Calu3 (cell line): ENCODE data around the gene CIB2. TPM values are rescaled to one million over a fixed set of nuclear protein-coding genes. Genes with fewer than 3 reads are reported as not detected.

Experiments used
- BruUV-seq: library from RNA; stranded (reverse); fragments of 400-500 nt; replicated peaks from 2 replicates; lab custom pipeline; 2021; lab: Mats Ljungman, UMichigan
- CTCF ChIA-PET: fragments of 300-600 bp; sonication (Branson Sonifier 250); formaldehyde crosslinking; loops from one replicate; lab custom pipeline; 2022; ENCODE audit warnings: antibody characterized with exemption; lab: Charles Lee
- DNase-seq: peaks from one replicate; pipeline ENCODE4 v3.0.0; 2022
- H3K27ac Mint-ChIP-seq: one replicate; pipeline ENCODE4 v1.8.0; 2022; ENCODE audit warnings: mixed read lengths; ENCODE audit not compliant: unreplicated experiment
- H3K27me3 Mint-ChIP-seq: one replicate; pipeline ENCODE4 v1.8.0; 2022; ENCODE audit warnings: mixed read lengths; ENCODE audit not compliant: unreplicated experiment
- H3K36me3 Mint-ChIP-seq: one replicate; pipeline ENCODE4 v1.8.0; 2022; ENCODE audit warnings: mild to moderate bottlenecking, moderate library complexity, mixed read lengths; ENCODE audit not compliant: insufficient read depth, unreplicated experiment
- H3K4me1 Mint-ChIP-seq: one replicate; pipeline ENCODE4 v1.8.0; 2022; ENCODE audit warnings: mild to moderate bottlenecking, low read depth, mixed read lengths; ENCODE audit not compliant: unreplicated experiment
- H3K4me3 Mint-ChIP-seq: one replicate; pipeline ENCODE4 v1.8.0; 2022; ENCODE audit warnings: mild to moderate bottlenecking, low read depth, moderate library complexity, mixed read lengths; ENCODE audit not compliant: unreplicated experiment
- H3K9me3 Mint-ChIP-seq: one replicate; pipeline ENCODE4 v1.8.0; 2022; ENCODE audit warnings: low read depth, mixed read lengths; ENCODE audit not compliant: unreplicated experiment
- CTCF ChIP-seq: fragments of 200-600 bp; IDR thresholded peaks from one replicate; pipeline ENCODE4 v1.8.0; 2022; ENCODE audit warnings: antibody characterized with exemption; ENCODE audit not compliant: unreplicated experiment
- intact Hi-C: fragments of 100-400 bp; cut with micrococcal nuclease; formaldehyde crosslinking; loops from one replicate; pipeline ENCODE4 v1.10.0; 2022; ENCODE audit not compliant: unreplicated experiment
- total RNA-seq: library from RNA; stranded (reverse); gene quantifications from 2 replicates; pipeline ENCODE4 v1.2.3, GENCODE V29; 2022

CIB2 gene
- total RNA-seq, 1 experiment from 2014 or later: 15.7 TPM

GRCh38 chr15:78092261-78093041 is 38.8 kb downstream of the CIB2 start, which contains the start of gene SH2D7:
Gene SH2D7, plus strand, starts transcription at chr15:78092561. Its CDS starts 24 bp downstream, at chr15:78092585.
- no peak for DNase-seq
- intact Hi-C loops: no loop called here
- H3K36me3 Mint-ChIP-seq: no peaks in the 10 kb centered on the region
- no peak within 1 kb of the TSS for H3K27ac Mint-ChIP-seq
- no TSS peak for BruUV-seq
- CTCF ChIA-PET: no interaction called here
- H3K4me3 Mint-ChIP-seq: no peak within 1 kb of the TSS
- H3K27me3 Mint-ChIP-seq: no peaks in the 10 kb centered on the region
- no peaks in the 10 kb centered on the region for H3K9me3 Mint-ChIP-seq
- no peak for TF ChIP-seq CTCF
- peaks cover 8% of the 10 kb centered on the region for H3K4me1 Mint-ChIP-seq

- BruUV-seq: no TSS peak
Observed at GRCh38 chr15:78090422-78091063, 40.7 kb downstream of the CIB2 start.

GRCh38 chr15:78088773-78089080 is 42.5 kb downstream of the CIB2 start:
- TF ChIP-seq CTCF: no peak
- H3K27me3 Mint-ChIP-seq: no peaks in the 10 kb centered on the region
- CTCF ChIA-PET: no interaction called here
- H3K9me3 Mint-ChIP-seq: no peaks in the 10 kb centered on the region
- no peak overlapping the region for H3K4me3 Mint-ChIP-seq
- no TSS peak for BruUV-seq
- peaks cover 8% of the 10 kb centered on the region for H3K4me1 Mint-ChIP-seq
- H3K36me3 Mint-ChIP-seq: no peaks in the 10 kb centered on the region
- H3K27ac Mint-ChIP-seq: no peak overlapping the region
- intact Hi-C loops: no loop called here
- no peak for DNase-seq

More at GRCh38 chr15:78090422-78091063, 40.7 kb downstream of the CIB2 start:
- DNase-seq: no peak
- peaks cover 8% of the 10 kb centered on the region for H3K4me1 Mint-ChIP-seq
- H3K36me3 Mint-ChIP-seq: no peaks in the 10 kb centered on the region
- no peak overlapping the region for H3K4me3 Mint-ChIP-seq
- TF ChIP-seq CTCF: no peak
- CTCF ChIA-PET: interaction anchor here (0.7 kb wide), 1 partner anchor 104 kb away, joined by 3 read pairs; no protein-coding TSS in a partner anchor
- no peaks in the 10 kb centered on the region for H3K27me3 Mint-ChIP-seq
- H3K9me3 Mint-ChIP-seq: no peaks in the 10 kb centered on the region
- H3K27ac Mint-ChIP-seq: no peak overlapping the region
- intact Hi-C loops: no loop called here

- DNase-seq: no peak
- Mint-ChIP-seq H3K36me3 (no peaks in the 10 kb centered on the region), H3K27ac (no peak overlapping the region), H3K4me1 (peaks cover 8% of the 10 kb centered on the region), H3K9me3 (no peaks in the 10 kb centered on the region), H3K4me3 (no peak overlapping the region), H3K27me3 (no peaks in the 10 kb centered on the region)
- CTCF ChIA-PET: no interaction called here
- no TSS peak for BruUV-seq
- intact Hi-C loops: no loop called here
- no peak for TF ChIP-seq CTCF
Observed at GRCh38 chr15:78087951-78088772, 43.1 kb downstream of the CIB2 start.
